Measurements from ENCODE around the gene S100A2. TPM values are rescaled to one million over a fixed set of nuclear protein-coding genes. Genes with fewer than 3 reads are reported as not detected.

S100A2 gene
- total and polyA plus RNA-seq, 2 donors from 2014 or later = 152 to 416 TPM

DNA sequence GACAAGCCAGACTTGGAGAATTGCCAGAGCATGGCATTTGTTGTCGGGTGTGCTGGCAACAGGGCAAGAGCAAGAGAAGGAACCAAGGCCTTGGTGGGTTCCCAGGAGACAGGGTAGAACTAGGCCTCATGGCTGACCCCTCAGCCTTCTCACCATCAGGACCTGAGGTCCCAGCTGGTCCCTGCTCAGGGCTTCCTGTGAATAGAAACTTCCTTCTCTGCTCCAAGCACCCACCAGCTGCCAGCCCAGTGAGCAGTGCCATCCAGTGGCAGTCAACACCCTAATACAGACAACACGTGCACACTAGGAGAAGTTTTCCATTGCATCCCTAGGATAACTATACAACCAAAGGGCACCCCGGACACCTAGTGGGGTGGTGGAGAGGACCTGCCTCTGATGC, 52.6 kb downstream of the S100A2 start:
- H3K27ac ChIP-seq (ENCODE audit: low read depth in 2 of 2, low read length in 2 of 2) = no peak overlapping the region
- no peaks in the 10 kb centered on the region for H3K27me3 ChIP-seq (ENCODE audit: control insufficient read depth, insufficient read depth, low read length)
- intact Hi-C loops (cut with DNase I) = loop anchor here (5.0 kb wide), 1 partner anchor 54 kb away; the partner anchor contains the start of gene S100A2
- H3K4me3 ChIP-seq (ENCODE audit: low read length in 3 of 3) = no peak overlapping the region
- TF ChIP-seq, protein P1, sequence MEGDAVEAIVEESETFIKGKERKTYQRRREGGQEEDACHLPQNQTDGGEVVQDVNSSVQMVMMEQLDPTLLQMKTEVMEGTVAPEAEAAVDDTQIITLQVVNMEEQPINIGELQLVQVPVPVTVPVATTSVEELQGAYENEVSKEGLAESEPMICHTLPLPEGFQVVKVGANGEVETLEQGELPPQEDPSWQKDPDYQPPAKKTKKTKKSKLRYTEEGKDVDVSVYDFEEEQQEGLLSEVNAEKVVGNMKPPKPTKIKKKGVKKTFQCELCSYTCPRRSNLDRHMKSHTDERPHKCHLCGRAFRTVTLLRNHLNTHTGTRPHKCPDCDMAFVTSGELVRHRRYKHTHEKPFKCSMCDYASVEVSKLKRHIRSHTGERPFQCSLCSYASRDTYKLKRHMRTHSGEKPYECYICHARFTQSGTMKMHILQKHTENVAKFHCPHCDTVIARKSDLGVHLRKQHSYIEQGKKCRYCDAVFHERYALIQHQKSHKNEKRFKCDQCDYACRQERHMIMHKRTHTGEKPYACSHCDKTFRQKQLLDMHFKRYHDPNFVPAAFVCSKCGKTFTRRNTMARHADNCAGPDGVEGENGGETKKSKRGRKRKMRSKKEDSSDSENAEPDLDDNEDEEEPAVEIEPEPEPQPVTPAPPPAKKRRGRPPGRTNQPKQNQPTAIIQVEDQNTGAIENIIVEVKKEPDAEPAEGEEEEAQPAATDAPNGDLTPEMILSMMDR (IDR thresholded peaks at IDR 0.05; ENCODE audit: borderline replicate concordance, extremely low read depth, insufficient read depth) = no peak
- DNase-seq (no peak), FAIRE-seq (no peak)
- no peaks in the 10 kb centered on the region for H3K36me3 ChIP-seq (ENCODE audit: control insufficient read depth in 2 of 3, insufficient read depth in 3 of 3, low read length in 3 of 3)
- H3K9ac ChIP-seq (ENCODE audit: low read length in 3 of 3) = no peak overlapping the region
- H3K9me3 ChIP-seq (ENCODE audit: control insufficient read depth in 2 of 3, insufficient read depth in 1 of 3, low read length in 3 of 3) = no peaks in the 10 kb centered on the region
- H3K4me1 ChIP-seq (ENCODE audit: control insufficient read depth in 2 of 3, insufficient read depth in 2 of 3, low read depth in 1 of 3, low read length in 3 of 3) = peaks cover 0 to 3% (median 0%) of the 10 kb centered on the region in 3 donors

Other genes with a start within 250 kb of the S100A2 start
- gene PGLYRP4, start 217.0 kb downstream of the S100A2 start, total RNA-seq = not detected
- gene PGLYRP4, start 217.0 kb downstream of the S100A2 start, polyA plus RNA-seq (ENCODE audit: insufficient read depth, low read depth, low replicate concordance) = not detected
- gene S100A9, start 208.0 kb downstream of the S100A2 start, total RNA-seq = 271 TPM
- 41.9 TPM for gene S100A9, start 208.0 kb downstream of the S100A2 start, polyA plus RNA-seq (ENCODE audit: insufficient read depth, low read depth, low replicate concordance)
- 1.3 TPM for gene S100A12, start 190.2 kb downstream of the S100A2 start, total RNA-seq
- gene S100A12, start 190.2 kb downstream of the S100A2 start, polyA plus RNA-seq (ENCODE audit: insufficient read depth, low read depth, low replicate concordance) = 2.7 TPM
- 60.9 TPM for gene S100A8, start 174.8 kb downstream of the S100A2 start, total RNA-seq
- 17.5 TPM for gene S100A8, start 174.8 kb downstream of the S100A2 start, polyA plus RNA-seq (ENCODE audit: insufficient read depth, low read depth, low replicate concordance)
- gene S100A7A, start 149.3 kb downstream of the S100A2 start, total RNA-seq = not detected
- not detected for gene S100A7A, start 149.3 kb downstream of the S100A2 start, polyA plus RNA-seq (ENCODE audit: insufficient read depth, low read depth, low replicate concordance)
- not detected for gene S100A7, start 105.2 kb downstream of the S100A2 start, total RNA-seq
- gene S100A7, start 105.2 kb downstream of the S100A2 start, polyA plus RNA-seq (ENCODE audit: insufficient read depth, low read depth, low replicate concordance) = not detected
- 1,542 TPM for gene S100A6, start 29.9 kb downstream of the S100A2 start, total RNA-seq
- gene S100A6, start 29.9 kb downstream of the S100A2 start, polyA plus RNA-seq (ENCODE audit: insufficient read depth, low read depth, low replicate concordance) = 1,580 TPM
- gene S100A5, start 24.9 kb downstream of the S100A2 start, total RNA-seq = 0.91 TPM
- 1.9 TPM for gene S100A5, start 24.9 kb downstream of the S100A2 start, polyA plus RNA-seq (ENCODE audit: insufficient read depth, low read depth, low replicate concordance)
- gene S100A4, start 20.0 kb downstream of the S100A2 start, total RNA-seq = 141 TPM
- gene S100A4, start 20.0 kb downstream of the S100A2 start, polyA plus RNA-seq (ENCODE audit: insufficient read depth, low read depth, low replicate concordance) = 204 TPM
- 8.4 TPM for gene S100A3, start 16.6 kb downstream of the S100A2 start, total RNA-seq
- gene S100A3, start 16.6 kb downstream of the S100A2 start, polyA plus RNA-seq (ENCODE audit: insufficient read depth, low read depth, low replicate concordance) = 2.5 TPM
- gene S100A16, start 47.3 kb upstream of the S100A2 start, total RNA-seq = 119 TPM
- 174 TPM for gene S100A16, start 47.3 kb upstream of the S100A2 start, polyA plus RNA-seq (ENCODE audit: insufficient read depth, low read depth, low replicate concordance)
- gene S100A14, start 50.5 kb upstream of the S100A2 start, total RNA-seq = 75.9 TPM
- 35.6 TPM for gene S100A14, start 50.5 kb upstream of the S100A2 start, polyA plus RNA-seq (ENCODE audit: insufficient read depth, low read depth, low replicate concordance)
- gene S100A13, start 61.7 kb upstream of the S100A2 start, total RNA-seq = 225 TPM
- 299 TPM for gene S100A13, start 61.7 kb upstream of the S100A2 start, polyA plus RNA-seq (ENCODE audit: insufficient read depth, low read depth, low replicate concordance)
- gene S100A1, start 62.6 kb upstream of the S100A2 start, total RNA-seq = 83.1 TPM
- 332 TPM for gene S100A1, start 62.6 kb upstream of the S100A2 start, polyA plus RNA-seq (ENCODE audit: insufficient read depth, low read depth, low replicate concordance)
- gene CHTOP, start 68.2 kb upstream of the S100A2 start, total RNA-seq = 83.6 TPM
- gene CHTOP, start 68.2 kb upstream of the S100A2 start, polyA plus RNA-seq (ENCODE audit: insufficient read depth, low read depth, low replicate concordance) = 71.1 TPM
- 46.2 TPM for gene SNAPIN, start 92.9 kb upstream of the S100A2 start, total RNA-seq
- 59.8 TPM for gene SNAPIN, start 92.9 kb upstream of the S100A2 start, polyA plus RNA-seq (ENCODE audit: insufficient read depth, low read depth, low replicate concordance)
- gene ILF2, start 105.1 kb upstream of the S100A2 start, total RNA-seq = 110 TPM
- gene ILF2, start 105.1 kb upstream of the S100A2 start, polyA plus RNA-seq (ENCODE audit: insufficient read depth, low read depth, low replicate concordance) = 197 TPM
- 89.3 TPM for gene NPR1, start 112.8 kb upstream of the S100A2 start, total RNA-seq
- 57.8 TPM for gene NPR1, start 112.8 kb upstream of the S100A2 start, polyA plus RNA-seq (ENCODE audit: insufficient read depth, low read depth, low replicate concordance)
- gene INTS3, start 162.2 kb upstream of the S100A2 start, total RNA-seq = 74.8 TPM
- gene INTS3, start 162.2 kb upstream of the S100A2 start, polyA plus RNA-seq (ENCODE audit: insufficient read depth, low read depth, low replicate concordance) = 42.7 TPM
- 54.0 TPM for gene SLC27A3, start 209.6 kb upstream of the S100A2 start, total RNA-seq
- 36.9 TPM for gene SLC27A3, start 209.6 kb upstream of the S100A2 start, polyA plus RNA-seq (ENCODE audit: insufficient read depth, low read depth, low replicate concordance)